Stimulated activated CD8-positive, alpha-beta memory T cell treated with anti-CD3 and anti-CD28 coated beads, Interleukin-12 subunit alpha, Interleukin-12 subunit beta, amount 100 ng/mL, for 1 hour (primary cell): ENCODE data around the gene CD55.
"Not testable (repeated sequence)": the region's sequence is repeated elsewhere in the genome, so short reads cannot be mapped to it uniquely, and the experiment has no call there.

Experiments used
- DNase-seq: peaks from one replicate; pipeline ENCODE4 v3.0.0-alpha.2; 2020; ENCODE audit warnings: low read depth

Gene CD55

DNA sequence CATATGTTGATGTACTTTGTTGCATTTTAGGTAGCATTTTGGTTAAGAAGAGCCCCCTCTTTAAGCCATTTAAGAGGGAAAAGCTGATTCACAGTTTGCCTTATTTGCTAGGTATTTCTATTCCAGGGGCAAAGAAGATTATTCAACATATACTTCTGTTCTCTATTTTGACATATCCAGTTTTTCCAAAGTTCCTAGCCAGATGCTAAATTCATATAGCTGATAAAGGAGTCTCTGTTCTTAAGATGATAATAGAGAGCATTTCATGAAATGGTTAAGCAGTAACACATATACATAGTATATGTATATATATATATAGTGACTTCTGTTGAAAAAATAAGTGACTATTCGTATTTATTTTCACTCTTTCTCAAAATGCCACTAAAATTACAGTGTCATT, 15.5 kb upstream of the CD55 start:
- no peak for DNase-seq

DNA sequence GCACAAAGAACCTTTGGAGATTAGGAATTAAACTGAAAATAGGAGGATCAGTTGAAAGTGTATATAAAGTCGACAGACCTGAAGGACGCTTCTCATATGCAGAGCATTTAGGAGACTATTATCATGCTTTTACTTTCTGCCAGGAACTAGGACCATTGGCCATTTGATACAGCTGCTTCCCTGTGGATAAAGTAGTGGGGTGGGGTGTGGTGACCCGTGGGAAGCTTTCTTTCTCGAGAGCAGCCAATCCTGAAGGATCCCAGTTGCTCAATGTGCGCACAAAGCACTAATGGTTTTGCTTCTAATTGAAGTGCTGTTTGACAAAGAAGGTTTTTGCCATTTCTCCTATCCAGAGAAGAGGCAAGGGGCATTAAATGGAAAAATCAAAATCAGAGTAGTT, 14.9 kb upstream of the CD55 start:
- no peak for DNase-seq

DNA sequence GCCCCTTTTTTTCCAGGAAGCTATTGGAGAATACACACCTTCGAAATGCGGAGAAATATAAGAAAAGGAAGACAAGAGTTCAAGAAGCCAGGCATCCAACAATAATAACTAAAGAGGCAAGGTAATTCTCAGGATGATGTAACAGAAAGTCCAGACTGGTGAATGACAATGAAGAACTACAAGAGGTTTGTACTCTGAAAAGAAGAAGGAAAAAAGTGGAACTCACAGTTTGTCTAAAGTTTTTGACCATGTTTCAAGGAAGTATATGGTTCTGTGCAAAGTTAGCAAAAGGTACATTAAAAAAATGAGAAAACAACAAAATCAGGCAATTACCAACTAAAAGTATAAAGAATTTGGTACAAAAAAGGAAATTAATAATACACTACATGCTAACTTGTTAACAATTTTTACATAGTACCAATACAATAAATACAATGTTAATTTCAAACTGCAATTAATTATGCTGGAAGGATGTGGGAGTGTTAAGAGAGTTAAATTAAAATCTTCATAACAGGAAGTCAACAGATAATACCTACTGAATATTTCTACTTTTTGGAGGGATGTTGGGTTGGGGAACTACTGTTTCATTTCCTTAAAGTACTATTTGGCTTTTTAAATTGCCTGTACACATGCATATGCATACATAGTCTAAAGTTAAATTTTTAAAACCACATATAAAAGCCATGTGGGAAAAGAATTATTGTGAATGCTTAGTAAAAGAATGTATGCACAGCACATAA, 12.9 kb upstream of the CD55 start:
- no peak for DNase-seq

DNA sequence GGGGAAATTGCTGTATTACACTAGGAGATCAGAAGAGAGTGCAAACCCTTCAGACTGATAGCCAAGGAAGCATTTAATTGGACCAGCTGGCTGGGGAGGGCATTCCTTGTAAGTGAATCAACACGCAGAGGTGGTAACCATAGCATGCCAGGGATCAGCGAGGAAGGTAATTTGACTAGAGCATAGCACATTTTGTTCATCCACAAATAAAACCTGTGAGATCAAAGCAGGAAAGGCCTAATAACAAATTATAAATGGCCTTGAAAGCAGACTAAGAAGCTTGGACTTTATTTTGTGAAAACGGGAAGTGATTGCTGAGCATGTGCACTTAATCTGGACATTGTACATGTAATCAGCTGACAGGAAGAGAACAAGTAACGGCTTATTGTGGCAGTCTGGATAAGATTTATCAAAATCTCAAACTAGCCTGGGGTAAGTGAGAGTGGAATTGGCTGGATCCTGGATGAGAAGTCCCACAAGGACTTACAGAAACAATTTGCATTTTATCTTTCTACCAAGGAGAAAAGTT, 11.7 kb upstream of the CD55 start:
- DNase-seq: no peak

DNA sequence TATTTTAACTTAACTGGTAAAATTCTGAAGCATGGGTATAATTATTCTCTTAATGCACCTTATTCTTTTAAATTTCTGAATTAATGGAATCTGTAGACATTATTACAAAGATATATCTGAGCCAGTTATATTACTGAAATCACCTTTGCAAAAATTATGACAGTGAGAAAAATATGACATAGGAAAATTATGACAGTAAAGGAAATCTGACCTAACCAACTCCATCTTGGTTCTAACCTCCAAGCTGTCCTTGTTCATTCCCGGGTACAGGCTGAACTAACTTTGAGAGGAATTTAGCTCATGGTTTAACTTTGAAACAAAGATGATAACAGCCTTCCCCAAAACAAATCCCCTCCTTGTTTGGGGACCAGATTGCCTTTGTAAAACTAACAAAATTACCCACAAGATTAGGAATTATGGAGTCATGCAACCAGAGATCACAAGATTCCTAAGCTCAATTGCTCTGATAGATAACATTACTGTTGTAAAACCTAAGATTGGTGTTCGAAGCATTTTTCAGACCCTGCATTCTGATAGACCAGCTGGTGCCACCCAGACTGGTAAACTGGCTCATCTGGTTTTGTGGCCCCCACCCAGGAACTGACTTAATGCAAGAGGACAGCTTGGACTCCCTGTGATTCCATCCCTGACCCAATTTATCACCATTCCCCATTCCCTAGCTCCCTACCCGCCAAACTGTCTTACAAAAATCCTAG, 9.4 kb upstream of the CD55 start:
- no peak for DNase-seq

DNA sequence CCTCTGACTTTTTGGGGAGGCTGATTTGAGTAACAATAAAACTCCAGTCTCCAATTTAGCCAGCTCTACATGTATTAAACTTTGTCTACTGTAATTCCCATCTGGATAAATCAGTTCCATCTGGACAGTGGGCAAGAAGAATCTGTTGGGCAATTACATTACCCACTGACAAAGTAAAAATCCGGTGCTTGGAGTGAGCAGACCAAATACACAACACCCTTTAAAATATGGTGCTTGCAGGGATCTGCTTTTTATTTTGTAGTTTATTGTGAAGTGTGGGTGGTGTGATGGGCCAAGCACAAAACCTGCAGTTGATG, 8.9 kb upstream of the CD55 start:
- no peak for DNase-seq

DNA sequence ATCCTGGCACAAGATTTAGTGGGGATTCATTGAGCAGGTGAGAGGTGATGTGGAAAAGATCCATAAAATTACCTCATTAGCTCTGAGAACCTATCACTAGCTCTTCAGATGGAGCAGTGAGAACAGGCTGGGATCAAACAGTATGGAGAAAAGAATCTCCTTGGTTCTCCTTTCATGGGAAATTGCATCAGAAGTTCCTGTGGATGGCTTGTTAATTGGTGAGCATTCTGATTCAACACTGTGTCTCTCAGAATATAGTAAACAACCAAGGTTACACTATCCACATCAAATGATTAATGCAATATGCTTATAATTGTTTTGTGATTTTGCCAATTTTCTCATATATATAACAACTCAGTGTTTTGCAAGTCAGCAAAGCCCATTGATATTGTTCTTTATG, 8.3 kb upstream of the CD55 start:
- DNase-seq: no peak

DNA sequence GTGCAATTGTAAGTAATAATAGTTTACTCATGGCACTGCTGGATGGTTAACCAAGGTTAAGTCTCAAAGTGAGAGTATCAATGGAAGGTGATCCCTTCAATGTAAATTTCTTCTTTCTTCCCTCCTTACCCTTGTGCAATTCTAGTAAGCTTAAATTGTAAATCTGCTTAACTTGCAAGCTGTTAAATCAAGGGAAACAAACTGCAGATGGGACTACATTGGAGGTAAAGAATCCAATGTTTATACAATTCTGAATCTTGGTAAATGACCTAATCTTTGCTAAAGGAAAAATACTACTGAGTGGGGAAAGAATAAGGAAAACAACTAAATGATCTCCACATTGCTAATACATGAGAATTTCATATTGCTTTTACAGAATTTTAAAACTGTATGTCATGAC, 6.7 kb upstream of the CD55 start:
- DNase-seq: no peak

DNA sequence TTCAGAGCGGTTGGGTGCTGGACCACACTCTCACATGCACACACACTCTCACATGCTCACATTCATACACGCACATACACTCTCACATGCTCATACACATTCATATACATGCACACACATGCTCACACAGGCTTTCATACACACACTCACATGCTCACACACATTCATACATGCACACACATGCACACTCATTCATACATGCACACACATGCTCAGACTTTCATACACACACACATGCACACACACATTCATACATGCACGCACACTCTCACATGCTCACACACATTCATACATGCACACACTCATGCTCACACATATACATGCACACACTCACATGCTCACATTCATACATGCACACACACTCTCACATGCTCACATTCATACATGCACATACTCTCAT, 6.0 kb upstream of the CD55 start:
- no peak for DNase-seq

DNA sequence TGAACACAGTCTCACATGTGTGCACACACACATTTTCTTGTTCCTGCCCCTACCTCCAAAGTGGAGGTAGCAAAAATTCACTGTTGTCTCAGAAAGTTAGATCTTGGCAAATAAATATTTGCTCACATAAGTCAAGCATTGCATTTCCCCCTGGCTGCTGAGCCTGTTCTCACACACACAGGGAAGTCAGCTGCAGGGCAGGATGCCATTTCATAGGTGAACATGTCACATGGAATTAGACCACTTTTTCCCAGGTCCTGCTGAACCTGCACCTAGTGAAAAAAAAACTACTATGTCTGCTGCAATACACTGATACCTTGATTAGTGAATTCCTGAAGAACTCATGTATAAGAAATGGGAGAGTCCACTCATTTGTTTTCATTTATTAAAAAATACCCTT, 5.3 kb upstream of the CD55 start:
- DNase-seq: no peak

DNA sequence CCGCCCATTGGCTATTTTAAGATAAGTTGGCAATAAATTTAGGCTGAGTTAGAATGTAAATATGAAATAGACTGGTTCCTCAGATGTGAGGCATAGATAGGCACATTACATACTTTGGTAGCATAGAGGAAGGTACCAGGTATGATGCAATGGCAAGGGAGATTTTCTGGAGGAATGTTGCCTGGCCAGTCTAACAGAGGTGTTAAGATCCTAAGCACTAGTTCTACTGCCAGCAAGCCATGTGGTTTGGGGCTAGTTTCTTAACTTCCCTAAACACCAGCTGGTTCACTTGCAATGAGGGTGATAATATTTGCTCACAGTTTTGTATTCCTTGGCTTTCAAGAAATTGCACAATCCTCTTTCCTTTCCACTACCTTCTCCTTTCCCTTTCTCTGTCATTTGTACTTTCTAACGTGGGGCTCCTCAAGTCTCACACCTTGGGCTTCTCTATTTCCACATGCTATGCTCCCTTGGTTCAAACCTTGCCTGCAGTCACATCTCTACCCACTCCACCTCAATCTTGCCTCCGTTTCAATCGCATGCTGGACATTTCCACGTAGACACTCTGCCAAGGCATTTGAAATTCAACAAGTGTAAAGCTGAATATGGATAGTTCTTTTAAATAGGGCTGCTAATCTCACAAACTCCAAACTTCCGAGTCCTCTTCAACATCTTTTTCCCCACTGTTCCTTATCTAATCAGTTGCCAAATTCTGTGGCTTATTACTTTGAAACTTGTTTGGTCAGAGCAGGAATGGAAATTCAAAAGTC, 4.7 kb upstream of the CD55 start:
- DNase-seq: no peak

DNA sequence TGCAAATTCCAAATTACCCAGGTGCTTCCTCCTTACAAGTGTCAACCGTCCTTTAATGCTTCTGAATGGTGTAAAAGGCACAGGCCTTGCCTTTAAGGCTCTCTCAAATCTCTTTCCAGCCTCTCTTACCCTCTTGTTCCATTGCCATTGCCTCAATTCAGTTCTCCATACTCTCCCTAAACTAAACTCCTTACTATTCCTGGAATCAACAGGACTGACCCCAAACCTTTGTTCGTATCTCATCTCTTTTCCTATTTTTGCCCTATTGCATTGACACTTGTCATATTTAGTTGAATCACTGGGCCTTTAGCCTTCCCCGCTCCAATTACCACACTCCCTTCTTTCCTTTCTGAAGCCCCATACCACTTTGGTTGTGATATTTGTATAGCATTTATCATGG, 3.9 kb upstream of the CD55 start:
- no peak for DNase-seq

DNA sequence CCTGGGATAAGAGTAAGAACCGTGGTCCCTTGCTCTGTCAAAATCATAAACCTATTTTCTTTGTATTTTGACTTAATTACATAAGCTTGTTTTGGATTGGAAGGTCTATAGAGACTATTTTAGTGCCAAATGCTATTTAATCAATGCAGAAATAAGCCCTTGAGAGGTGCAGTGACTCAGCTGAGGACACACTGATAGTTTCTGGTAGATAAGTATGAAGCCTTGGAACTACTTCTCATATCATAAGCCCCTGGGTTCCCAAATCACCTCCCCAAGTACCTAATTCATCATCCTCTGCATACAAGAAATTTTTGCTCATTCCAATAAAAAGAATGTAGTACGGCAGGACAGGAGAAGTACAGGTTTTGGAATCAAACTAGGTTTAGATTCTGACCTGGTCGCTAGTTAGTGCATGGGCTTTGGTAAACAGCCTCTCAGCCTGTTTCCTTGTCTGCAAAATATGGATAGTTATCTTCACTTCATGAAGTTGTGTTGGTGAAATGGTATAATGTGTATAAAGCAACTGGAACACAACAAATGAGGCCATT, 3.3 kb upstream of the CD55 start:
- no peak for DNase-seq

DNA sequence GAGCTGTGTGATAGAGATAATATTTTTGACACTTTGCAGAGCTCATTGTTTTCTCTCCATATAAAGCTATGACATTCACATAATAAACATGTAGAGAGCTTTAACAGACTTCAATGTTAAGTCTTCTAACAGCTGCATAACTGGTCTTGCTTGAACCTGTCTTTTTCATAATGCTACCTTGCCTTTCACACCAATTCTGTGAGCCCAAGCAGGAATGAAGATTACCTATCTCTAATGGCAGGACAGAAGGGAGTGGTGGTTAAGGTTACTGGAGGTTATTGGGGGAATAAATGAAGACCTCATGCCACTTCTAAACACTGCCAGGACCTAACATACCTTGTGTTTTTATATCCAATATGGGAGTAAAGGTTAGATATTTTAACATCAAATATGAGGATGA, 2.3 kb upstream of the CD55 start:
- DNase-seq: no peak

DNA sequence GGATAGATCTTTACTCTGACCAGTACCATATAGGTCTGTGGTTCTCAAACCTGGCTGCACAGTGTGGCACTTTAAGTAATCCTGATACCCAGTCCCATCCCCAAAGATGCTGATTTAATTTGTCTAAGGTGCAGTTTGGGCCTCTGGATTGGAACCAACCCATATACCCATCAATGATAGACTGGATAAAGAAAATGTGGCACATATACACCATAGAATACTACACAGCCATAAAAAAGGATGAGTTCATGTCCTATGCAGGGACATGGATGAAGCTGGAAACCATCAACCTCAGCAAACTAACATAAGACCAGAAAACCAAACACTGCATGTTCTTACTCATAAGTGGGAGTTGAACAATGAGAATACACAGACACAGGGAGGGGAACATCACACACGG, 1.4 kb upstream of the CD55 start:
- DNase-seq: not testable (repeated sequence)

DNA sequence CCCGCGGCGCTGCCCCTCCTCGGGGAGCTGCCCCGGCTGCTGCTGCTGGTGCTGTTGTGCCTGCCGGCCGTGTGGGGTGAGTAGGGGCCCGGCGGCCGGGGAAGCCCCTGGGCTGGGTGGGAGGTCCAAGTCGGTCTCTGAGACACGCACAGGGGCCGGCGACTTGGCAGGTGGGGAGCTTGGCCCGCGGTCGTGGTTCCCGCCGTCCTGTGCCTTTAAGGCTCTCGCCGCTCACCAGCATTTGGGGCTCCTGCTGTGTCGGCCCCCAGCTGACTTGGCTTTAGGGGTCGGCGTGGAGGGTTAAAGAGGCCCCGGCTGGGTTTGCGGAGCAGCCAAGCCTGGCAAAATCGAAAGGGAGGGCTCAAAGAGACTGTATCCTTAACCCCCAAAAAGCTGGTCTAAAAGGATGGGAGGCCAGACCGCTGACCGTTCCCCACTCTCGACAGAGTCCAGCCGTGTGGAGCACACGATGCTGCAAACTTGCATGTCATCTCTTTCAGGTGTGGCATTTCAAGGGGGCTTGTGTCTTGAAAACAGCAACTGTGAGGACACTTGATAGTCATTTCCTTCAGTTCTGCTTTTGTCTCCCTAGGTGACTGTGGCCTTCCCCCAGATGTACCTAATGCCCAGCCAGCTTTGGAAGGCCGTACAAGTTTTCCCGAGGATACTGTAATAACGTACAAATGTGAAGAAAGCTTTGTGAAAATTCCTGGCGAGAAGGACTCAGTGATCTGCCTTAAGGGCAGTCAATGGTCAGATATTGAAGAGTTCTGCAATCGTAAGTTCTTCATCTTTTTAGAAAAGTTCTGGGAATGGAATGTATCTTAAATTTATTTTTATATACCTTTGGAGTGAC, 540 bp downstream of the CD55 start:
- no peak for DNase-seq

DNA sequence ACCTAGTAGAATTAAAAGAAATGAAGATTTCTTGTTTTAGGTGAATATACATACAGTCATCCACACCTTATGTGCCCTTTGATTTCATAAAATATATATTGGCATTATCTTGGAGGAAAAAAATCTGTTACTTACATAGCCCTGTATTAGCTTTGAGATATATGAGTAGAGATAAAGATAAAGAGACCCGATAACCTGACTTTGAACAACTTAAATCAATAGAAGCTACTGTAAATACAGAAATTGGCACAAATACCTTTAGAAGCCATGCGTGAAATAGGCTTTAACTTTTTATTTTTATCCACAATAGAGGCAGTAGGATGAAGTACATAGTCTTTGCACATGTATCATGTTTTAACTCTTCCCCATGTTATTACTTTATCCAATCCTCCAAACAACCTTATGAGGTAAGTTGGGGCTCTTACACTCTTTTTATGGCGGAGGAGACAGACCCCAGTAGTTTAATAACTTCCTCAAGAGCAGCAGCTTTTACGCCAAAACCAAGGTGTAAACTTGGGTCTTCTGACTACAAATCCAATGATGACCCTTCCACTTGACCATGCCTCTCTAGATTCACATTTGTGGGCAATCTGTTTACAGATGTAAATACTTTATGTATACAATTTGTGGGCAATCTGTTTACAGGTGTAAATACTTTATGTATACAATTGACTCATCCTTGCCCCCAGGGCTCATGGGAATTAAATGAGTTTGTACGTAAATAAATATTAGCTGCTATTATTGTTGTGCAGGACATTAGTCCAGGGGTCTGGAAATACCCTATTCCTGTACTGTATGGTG, 2.1 kb downstream of the CD55 start:
- no peak for DNase-seq

DNA sequence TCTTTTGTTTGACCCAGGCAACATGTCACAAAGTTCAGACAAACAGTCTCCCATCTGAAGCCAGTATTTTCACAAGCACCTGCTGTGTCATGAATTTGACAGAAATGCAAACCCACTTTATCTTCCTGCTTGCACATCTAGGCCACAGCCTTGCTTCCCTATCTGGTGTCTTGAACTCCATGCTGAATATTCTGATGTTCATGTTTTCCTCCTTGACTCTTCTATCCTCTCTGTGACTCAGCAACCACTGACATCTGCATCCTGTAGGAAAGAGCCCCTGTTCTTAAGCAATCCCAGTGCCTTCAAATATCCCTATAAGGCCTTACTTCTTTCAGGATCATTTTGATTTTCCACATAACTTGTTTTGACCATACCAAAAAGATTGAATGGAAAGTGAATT, 6.5 kb downstream of the CD55 start:
- no peak for DNase-seq

DNA sequence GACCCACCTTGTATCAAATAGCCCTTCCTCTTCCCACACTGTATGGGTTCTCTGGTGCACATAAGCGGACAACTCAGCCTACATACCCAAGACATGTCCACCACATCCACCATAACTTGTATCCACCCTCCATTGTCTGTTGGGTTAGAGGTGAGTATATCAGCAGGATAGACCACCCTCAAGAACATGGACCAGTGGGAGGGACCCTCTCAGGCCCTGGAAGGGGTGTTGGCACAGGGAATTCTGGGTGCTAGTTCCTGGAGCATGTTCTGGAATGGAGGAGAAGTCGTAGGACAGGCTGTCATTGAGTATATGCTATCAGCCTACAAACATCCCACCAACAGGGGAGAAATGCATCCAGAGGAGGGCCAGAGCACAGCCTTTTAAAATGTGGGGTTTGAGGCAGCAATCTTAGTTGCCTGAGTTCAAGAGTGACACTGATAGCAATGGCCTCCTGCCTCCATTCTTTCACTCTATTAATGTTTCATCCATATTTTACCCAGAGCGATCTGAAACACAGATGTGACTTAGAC, 7.5 kb downstream of the CD55 start:
- DNase-seq: no peak

DNA sequence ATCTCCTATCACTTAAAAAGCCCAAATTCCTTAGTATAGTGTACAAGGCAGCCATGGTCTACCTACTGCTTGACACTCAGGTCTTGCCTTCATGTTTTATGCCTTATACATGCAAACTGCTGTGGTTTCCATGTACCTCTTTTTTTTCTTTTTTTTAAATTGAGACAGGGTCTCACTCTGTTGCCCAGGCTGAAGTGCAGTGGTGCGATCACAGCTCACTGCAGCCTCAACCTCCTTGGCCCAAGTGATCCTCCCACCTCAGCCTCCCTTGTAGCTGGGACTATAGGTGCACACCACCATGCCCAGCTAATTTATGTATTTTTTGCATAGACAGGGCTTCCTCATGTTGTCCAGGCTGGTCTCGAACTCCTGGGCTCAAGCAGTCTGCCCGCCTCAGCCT, 8.0 kb downstream of the CD55 start:
- no peak for DNase-seq
